Measurements from ENCODE around the gene SLC25A12.
"Not testable (repeated sequence)": the region's sequence is repeated elsewhere in the genome, so short reads cannot be mapped to it uniquely, and the experiment has no call there.

The SLC25A12 gene

DNA sequence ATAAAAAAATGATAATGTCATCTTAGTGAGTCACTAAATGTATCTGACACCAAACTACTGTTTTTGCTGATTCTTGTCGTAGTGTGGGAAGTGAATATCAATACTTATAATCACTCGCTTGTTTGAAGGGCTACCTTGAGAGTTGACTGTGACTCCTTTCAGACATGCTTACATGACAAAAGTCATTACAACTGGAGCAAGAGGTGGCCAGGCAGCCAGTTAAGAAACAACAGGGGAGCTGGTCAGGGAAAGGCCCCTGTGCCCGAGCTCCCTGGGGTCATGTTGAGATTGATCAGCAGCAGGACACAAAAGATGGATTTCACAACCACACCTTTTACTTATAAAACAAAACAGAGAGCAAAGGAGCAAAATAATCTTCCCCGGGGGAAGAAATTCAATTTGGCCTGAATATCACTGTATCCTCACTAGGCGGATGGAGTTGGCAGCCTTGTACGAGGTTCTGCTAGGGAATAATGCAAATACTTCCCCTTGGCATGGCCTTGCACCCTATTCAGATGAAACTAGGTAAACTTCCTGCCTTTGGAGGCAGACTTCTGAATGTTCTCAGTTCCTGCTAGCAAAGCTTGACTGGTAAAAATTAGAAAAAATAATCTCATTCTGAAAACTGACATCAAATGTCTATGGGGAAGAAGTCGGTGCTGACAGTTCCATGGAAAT is 105.6 kb downstream of the SLC25A12 start:
- DNase-seq = no peak

DNA sequence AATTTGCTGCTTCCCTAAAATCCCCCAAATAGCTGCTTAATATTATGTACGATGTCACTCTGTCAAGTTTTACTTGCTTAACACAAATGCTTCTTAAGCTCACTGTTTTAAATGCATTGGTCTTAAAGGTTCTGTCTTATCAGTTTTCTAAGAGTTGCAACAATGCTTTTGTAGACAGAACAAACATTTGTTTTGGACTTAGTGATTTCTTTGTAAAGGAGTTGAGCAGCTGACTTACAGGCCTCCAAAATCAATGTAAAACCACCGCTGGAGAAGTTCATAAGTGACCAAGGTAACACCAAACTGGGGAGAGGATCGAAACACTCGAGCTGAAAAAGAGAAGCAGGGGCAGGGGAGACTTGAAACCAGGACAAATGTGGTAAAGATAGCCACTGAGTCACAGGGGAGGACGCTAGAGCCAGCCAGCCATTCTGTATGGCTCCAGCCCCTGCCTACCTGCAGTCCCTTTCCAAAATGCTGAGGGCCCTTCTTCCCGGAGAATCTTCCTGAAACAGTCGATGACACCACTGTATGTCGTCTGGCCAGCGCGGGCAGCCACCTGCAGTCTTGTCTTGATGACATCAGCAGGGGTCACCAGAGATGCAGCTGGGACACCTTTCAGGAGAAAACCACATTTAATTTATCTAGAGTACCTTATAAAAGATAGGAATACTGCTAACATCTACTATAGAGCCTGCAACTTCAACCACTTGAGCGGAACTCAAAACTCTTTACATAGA is 106.5 kb downstream of the SLC25A12 start:
- no peak for DNase-seq

DNA sequence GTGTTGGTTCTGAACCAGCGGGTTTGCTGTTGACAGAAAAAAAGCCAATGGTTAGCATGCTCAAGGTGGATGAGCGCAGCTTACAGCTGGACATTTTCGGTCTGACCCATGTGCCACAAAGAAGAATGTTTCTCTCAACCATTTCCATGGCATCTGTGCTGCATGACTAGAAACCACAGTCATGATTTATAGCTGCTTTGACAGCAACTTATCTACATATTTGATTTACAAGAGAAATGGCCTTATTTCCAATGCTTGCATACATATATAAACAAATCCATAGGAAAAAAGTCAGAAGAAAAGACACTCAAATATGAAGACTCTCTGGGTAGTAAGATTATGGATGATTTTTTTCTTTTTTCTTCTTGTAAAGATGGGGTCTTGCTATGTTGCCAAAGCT is 108.6 kb downstream of the SLC25A12 start:
- no peak for DNase-seq

DNA sequence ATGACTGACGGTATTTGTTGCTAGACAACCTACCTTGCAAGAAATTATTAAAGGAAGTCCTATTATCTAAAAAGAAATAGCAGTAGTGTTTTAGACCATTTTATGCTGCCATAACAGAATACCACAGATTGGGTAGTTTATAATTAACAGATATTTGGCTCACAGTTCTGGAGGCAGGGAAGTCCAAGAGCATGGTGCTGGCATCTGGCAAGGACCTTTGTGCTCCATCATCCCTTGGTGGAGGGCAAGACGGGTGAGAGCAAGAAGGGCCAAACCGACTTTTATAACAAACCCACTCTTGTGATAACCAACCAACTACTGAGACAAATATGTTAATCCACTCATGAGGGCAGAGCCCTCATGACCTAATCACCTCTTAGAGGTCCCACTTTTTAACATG is 115.5 kb downstream of the SLC25A12 start:
- DNase-seq = no peak

DNA sequence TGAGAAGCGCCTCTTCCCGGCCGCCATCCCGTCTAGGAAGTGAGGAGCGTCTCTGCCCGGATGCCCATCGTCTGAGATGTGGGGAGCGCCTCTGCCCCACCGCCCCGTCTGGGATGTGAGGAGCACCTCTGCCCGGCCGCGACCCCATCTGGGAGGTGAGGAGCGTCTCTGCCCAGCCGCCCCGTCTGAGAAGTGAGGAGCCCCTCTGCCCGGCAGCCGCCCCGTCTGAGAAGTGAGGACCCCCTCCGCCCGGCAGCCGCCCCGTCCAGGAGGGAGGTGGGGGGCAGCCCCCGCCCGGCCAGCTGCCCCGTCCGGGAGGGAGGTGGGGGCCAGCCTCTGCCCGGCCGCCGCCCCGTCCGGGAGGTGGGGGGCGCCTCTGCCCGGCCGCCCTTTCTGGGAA is 119.5 kb downstream of the SLC25A12 start:
- not testable (repeated sequence) for DNase-seq

DNA sequence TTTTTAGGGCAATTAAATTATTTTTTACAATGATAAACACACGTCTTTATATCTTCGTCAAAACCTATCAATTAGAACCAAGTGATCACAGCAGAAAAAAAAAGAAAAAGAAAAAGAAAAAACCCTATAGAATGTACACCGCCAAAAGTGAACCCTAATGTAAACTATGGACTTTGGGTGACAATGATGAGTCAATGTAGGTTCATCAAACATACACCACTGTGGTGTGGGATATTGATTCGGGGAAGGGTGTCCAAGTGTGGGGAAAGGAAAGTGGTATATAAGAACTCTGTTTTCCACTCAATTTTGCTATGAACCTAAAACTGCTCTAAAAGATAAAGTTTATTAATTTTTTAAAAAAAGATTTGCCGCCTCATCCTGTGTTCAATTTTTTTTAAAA is 121.7 kb downstream of the SLC25A12 start:
- no peak for DNase-seq

DNA sequence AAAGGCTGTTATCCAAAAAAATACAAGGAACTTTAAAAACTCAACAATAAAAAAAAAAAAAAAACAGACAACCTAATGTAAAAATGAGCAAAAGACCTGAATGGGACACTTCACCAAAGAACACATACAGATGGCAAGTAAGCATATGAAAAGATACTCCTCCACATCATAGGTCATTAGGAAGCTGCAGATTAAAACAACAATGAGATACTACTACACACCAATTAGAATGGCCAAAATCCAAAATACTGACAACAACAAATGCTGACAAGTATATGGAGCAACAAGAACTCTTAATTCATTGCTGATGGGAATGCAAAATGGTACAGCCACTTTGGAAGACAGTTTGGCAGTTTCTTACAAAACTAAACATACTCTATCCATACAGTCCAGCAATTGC is 122.6 kb downstream of the SLC25A12 start:
- no peak for DNase-seq

DNA sequence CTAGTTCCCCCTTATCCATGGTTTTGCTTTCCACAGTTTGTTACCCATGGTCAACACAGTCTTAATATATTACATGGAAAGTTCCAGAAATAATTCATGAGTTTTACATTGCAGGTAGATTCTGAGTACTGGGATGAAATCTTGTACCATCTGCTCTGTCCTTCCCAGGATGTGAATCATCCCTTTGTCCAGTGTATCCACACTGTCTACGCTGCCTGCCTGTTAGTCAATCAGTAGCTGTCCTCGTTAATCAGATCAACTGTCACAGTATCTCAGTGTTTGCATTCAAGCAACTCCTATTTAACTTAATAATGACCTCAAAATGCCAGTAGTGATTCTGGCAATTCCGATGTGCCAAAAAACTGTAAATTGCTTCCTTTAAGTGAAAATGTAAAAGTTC is 130.4 kb downstream of the SLC25A12 start:
- no peak for DNase-seq

DNA sequence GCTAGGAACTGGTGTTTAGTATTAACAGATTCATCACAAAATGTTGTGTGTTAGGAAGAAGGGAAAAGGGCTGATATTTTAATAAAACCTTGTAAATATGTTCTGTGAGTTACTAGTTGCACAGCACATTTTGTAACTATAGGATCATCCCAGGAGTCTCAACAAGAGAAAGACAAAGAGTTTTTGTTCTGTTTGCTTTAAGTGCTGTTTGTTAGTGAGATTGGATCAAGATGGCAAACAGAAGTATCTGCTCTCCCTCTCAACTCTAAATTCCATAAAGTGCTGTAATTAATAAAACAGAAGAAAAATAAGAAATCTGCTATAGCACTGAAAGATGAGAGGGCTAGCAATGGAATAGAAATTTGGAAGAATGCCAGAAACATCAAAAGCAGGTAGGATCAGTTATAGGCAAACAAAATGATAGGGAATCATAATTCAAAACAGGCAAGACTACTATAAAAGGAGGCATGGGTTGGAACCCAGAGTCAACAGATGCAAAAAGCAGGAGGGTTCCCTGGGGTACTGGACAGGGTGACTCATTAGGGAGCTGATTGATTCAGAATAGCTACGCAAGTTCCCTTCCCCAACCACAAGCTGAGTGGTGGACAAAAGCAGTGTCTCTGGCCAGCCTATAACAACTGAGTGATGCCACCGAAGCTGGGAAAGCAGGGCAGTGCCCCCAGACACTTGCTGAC is 131.0 kb downstream of the SLC25A12 start:
- no peak for DNase-seq

DNA sequence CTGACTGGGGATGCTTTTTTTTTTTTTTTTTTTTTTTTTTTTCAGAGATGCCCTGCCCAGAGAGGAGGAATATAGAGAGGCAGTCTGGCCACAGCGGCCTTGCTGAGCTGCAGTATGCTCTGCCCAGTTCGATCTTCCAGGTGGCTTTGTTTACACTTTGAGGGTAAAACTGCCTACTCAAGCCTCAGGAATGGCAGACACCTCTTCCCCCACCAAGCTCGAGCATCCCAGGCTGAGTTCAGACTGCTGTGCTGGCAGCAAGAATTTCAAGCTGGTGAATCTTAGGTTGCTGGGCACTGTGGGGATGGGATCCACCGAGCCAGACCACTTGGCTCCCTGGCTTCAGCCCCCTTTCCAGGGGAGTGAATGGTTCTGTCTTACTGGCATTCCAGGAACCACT is 132.9 kb downstream of the SLC25A12 start:
- not testable (repeated sequence) for DNase-seq

DNA sequence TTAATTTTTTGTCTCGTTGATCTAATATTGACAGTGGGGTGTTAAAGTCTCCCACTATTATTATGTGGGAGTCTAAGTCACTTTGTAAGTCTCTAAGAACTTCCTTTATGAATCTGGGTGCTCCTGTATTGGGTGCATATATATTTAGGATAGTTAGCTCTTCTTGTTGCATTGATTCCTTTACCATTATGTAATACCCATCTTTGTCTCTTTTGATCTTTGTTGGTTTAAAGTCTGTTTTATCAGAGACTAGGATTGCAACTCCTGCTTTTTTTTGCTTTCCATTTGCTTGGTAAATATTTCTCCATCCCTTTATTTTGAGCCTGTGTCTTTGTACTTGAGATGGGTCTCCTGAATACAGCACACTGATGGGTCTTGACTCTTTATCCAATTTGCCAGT is 135.3 kb downstream of the SLC25A12 start:
- DNase-seq = not testable (repeated sequence)

DNA sequence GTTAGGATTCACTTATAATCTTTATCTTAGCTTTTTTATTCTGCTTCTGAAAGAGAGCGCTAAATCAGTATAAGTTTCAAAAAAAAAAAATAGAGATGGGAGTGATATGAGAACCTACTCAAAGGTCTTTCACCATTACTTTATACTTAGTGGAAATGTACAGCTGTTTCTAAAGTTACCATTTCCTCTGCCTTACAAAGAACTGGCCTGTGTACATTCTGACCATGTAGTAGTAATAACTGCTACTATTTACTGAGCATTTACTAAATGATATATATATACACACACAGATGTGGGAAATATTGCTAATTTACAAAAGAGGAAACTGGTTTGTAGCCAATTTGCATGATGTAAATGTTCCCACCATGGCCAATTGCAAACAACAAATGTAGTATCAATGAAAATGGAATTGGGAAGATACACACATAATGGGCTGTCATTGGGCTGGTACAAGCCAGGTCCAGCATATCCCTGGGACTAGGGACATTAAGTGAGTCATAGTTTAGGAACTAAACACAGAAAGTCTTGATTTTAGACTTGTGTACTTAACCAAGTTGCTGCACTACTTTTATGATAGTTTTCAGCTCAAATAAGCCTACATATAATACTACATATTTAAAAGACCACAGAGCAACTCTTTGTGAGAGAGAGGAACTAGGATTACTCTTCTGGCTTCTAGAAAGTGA is 139.6 kb downstream of the SLC25A12 start:
- no peak for DNase-seq

DNA sequence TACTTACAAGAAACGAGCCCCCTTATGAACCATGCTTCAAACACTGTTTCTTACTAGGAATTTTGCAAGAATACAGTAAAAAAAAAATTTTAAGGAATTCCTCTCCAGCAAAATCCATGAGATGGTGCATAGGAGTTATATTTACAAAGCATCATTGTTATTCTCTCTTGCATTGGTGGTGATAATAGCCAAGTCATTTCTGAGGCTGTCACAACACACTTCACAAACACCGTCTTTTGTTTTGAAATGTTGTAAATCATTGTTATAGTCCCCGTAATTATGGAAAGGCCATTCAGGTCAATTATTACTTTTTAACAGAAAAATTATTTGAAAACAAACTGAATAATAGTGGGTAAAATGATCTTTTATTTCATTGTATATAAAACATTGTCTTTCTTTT is 146.7 kb downstream of the SLC25A12 start:
- DNase-seq = no peak

DNA sequence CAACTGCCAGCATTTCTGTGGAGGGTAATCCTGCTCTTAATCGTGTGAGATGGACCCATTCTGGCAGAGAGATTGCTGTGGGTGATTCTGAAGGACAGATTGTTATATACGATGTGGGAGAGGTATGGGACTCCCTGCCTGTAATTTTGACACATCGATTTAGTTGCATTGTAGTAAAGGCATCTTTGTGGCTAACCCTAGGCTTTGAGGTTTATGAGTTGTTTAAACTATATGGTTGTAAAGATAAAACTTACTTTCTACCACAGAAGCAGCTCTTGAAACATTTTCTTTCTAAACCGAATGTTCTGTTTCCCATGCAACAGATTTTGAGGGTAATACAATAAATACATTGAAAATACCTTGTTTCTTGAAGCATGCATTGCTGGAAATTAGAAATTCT is 148.2 kb downstream of the SLC25A12 start:
- no peak for DNase-seq

DNA sequence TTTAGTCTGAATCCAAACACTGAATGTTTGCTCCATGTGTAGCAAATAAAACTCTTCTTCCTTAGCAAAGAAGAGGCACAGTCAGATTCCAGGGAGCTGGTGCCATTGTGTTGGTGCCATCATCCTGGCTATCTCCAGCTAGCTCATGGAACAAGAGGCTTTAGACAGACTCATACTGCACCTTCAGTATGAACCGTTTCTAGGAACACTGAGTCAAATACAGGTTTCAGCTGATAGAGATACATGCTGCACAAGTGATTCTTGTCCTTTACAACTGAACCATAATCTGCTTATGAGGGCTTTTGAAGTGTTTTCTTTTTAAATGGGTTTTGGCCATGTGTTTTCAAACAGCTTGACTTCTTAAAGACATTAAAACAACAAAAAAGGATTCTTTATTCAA is 148.9 kb downstream of the SLC25A12 start:
- DNase-seq = no peak

DNA sequence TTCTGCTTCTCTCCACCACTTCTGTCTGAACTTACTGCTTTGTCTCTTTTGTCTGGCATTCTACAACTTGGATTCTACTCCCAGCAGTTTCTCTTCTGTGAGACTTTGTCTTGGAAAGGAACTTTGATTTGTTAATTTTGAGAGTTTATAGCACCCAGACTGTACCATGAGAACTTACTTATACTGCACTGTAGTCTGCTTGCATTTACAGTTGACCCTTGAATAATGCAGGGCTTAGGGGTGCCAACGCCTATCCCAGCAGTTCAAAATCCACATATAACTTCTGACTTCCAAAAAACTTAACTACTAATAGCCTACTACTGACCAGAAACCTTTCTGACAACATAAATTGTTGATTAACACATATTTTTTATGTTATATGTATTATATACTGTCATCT is 151.3 kb downstream of the SLC25A12 start:
- no peak for DNase-seq

DNA sequence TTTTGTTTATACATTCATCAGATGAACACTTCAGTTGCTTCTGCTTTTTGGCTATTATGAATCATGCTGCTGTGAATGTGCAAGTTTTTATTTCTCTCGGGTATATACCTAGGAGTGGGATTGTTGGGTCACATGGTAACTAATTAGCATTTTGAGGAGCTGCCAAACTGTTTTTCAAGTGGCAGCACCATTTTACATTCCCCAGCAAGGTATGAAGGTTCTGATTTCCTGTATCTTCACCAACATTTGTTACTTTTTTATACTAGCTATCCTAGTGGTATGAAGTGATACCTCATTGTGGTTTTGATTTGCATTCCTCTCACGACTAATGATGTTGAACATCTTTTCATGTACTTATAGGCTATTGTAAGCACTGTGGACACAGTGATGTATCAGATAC is 152.9 kb downstream of the SLC25A12 start:
- no peak for DNase-seq

DNA sequence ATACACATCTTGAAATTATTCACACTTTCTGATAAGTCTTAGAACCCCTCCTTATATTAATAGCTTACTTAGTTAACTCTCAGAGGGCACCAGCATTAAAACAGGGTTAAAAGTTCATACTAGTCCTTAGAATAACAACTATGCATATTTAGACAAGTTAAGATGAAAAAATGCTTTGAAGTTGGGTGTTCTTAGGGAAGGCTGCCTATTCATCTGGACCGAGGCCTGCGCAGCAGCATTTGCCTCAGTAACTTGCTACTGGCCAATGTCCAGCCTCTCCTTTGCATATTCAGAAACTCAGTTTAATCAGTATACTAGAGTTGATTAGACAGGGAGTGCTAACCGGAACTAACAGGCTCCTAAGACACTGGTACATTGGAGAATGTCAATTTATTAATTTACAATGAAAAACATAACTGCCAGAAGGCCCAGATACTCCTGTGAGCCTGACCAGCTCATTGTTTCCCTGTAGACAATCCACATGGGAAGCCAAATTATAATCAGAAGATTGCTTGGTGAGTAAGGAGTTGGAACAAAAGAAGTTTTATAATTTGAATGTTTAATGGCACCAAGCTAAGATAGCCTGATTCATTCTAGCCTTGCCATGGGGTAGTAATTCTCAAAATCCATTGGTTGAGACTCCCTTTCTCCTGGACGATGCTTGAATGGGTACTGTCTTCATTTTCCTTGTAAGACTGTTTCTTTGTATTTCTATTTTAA is 157.9 kb downstream of the SLC25A12 start:
- DNase-seq = no peak

Measured in NCI-H345 (cell line).